ENCODE results near the gene SMG9. TPM values are rescaled to one million over a fixed set of nuclear protein-coding genes. Genes with fewer than 3 reads are reported as not detected.

Gene SMG9
- total and polyA plus RNA-seq, 4 donors: 5.4 to 8.9 (median 5.8) TPM

GRCh38 chr19:43743059-43743458 lies 11.7 kb downstream of the SMG9 start:
- H3K4me1 ChIP-seq (ENCODE audit: control insufficient read depth in 4 of 4, insufficient read depth in 4 of 4, low read length in 3 of 4): no peaks in the 10 kb centered on the region
- H3K27me3 ChIP-seq (ENCODE audit: control insufficient read depth in 4 of 4, insufficient read depth in 4 of 4, low read length in 3 of 4): no peaks in the 10 kb centered on the region
- H3K36me3 ChIP-seq (ENCODE audit: control insufficient read depth in 4 of 4, insufficient read depth in 3 of 4, low read depth in 1 of 4, low read length in 3 of 4): peaks cover 6 to 65% (median 36%) of the 10 kb centered on the region in 4 donors
- 90% methylated on average over 3 of the region's 3 CpGs for WGBS
- TF ChIP-seq REST (IDR thresholded peaks at IDR 0.05) (no peak), ZBTB33 (IDR thresholded peaks at IDR 0.05) (no peak), CTCF (IDR thresholded peaks at IDR 0.05; ENCODE audit: low read depth, low read length, missing input control) (no peak), JUND (IDR thresholded peaks at IDR 0.05) (no peak), TAF1 (conservative IDR thresholded peaks at IDR 0.05) (no peak), ATF3 (IDR thresholded peaks at IDR 0.05) (no peak), EGR1 (IDR thresholded peaks at IDR 0.05; ENCODE audit: low read depth in 2 of 2) (no peak), HNF4A (conservative IDR thresholded peaks at IDR 0.05) (no peak), MAX (IDR thresholded peaks at IDR 0.05) (no peak), YY1 (IDR thresholded peaks at IDR 0.05) (no peak), HNF4G (IDR thresholded peaks at IDR 0.05) (no peak), NR2F2 (IDR thresholded peaks at IDR 0.05) (no peak), RAD21 (IDR thresholded peaks at IDR 0.05) (no peak), FOXA1 (IDR thresholded peaks at IDR 0.05) (no peak), GABPA (IDR thresholded peaks at IDR 0.05 in 1 of 2, conservative IDR thresholded peaks at IDR 0.05 in 1 of 2) (no peak), SP1 (IDR thresholded peaks at IDR 0.05) (no peak), FOXA2 (IDR thresholded peaks at IDR 0.05) (no peak), RXRA (IDR thresholded peaks at IDR 0.05) (no peak)
- H3K4me3 ChIP-seq (ENCODE audit: low read depth in 1 of 3, low read length in 3 of 3): no peak overlapping the region
- DNase-seq (ENCODE audit: low spot score): no peak
- no peaks in the 10 kb centered on the region for H3K9me3 ChIP-seq (ENCODE audit: control insufficient read depth in 4 of 4, low read length in 3 of 4)
- H3K9ac ChIP-seq (ENCODE audit: low read depth in 1 of 2, low read length in 2 of 2): no peak overlapping the region
- H3K27ac ChIP-seq (ENCODE audit: low read depth in 1 of 2, low read length in 2 of 2): no peak overlapping the region
